B cell (primary cell): Measurements from ENCODE around the gene ECD.

ENCODE experiments used
- EZH2 ChIP-seq: IDR thresholded peaks from 2 replicates; pipeline ENCODE4 v1.6.1; 2012; ENCODE audit warnings: borderline replicate concordance, low read depth, mild to moderate bottlenecking, moderate library complexity, low read length; ENCODE audit not compliant: insufficient read depth, poor library complexity, severe bottlenecking
- TF ChIP-seq, protein P1 (sequence below): fragments of 200-600 bp; IDR thresholded peaks from one replicate; pipeline ENCODE4 v1.8.0; 2022; ENCODE audit warnings: antibody characterized with exemption, mild to moderate bottlenecking

DNA sequence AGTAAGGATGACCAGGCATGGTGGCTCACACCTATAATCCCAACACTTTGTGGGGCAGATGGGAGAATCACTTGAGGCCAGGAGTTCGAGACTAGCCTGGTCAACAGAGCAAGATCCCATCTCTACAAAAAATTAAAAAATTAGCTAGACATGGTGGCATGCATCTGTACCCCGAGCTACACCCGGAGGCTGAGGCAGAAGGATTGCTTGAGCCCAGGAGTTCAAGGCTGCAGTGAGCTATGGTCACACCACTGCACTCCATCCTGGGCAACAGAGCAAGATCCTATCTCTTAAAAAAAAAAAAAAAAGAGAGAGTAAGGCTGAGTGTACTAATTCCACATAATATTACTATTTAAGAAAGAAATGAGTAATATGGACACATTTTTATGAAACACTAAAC lies 75.0 kb downstream of the ECD start:
- TF ChIP-seq, protein P1, sequence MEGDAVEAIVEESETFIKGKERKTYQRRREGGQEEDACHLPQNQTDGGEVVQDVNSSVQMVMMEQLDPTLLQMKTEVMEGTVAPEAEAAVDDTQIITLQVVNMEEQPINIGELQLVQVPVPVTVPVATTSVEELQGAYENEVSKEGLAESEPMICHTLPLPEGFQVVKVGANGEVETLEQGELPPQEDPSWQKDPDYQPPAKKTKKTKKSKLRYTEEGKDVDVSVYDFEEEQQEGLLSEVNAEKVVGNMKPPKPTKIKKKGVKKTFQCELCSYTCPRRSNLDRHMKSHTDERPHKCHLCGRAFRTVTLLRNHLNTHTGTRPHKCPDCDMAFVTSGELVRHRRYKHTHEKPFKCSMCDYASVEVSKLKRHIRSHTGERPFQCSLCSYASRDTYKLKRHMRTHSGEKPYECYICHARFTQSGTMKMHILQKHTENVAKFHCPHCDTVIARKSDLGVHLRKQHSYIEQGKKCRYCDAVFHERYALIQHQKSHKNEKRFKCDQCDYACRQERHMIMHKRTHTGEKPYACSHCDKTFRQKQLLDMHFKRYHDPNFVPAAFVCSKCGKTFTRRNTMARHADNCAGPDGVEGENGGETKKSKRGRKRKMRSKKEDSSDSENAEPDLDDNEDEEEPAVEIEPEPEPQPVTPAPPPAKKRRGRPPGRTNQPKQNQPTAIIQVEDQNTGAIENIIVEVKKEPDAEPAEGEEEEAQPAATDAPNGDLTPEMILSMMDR = no peak
- no peak for TF ChIP-seq EZH2
